GM13977 (cell line): Measurements from ENCODE around the gene TMEM89.

Experiments
- DNase-seq: peaks from one replicate; pipeline ENCODE4 v3.0.0; 2012; ENCODE audit warnings: low spot score
- CTCF ChIP-seq: IDR thresholded peaks from 2 replicates; pipeline ENCODE4 v1.5.1; 2012; ENCODE audit warnings: mild to moderate bottlenecking, control low read depth; ENCODE audit not compliant: insufficient read depth; ENCODE audit errors: extremely low read depth, missing control alignments
- in situ Hi-C: fragments of 300-500 bp; cut with MboI; formaldehyde crosslinking; loops from one replicate; pipeline ENCODE4 v1.12.0; 2022; ENCODE audit warnings: low sequenced_read_pairs, low pct_unique_long_range_greater_than_20kb, mixed read lengths, inconsistent platforms; ENCODE audit not compliant: unreplicated experiment

Gene TMEM89

GRCh38 chr3:48634661-48635221 is 13.2 kb upstream of the TMEM89 start:
- in situ Hi-C loops: no loop called here
- DNase-seq: peak; percentile 80

GRCh38 chr3:48633743-48634142 is 12.2 kb upstream of the TMEM89 start:
- in situ Hi-C loops: no loop called here
- TF ChIP-seq CTCF: no peak
- DNase-seq: no peak

More at GRCh38 chr3:48634661-48635221, 13.2 kb upstream of the TMEM89 start:
- TF ChIP-seq CTCF: no peak

- no peak for DNase-seq
- in situ Hi-C loops: no loop called here
- no peak for TF ChIP-seq CTCF
These were observed 11.7 kb upstream of the TMEM89 start for GRCh38 chr3:48633256-48633655.

- in situ Hi-C loops: no loop called here
- TF ChIP-seq CTCF: no peak
- no peak for DNase-seq
These were observed 10.2 kb upstream of the TMEM89 start for GRCh38 chr3:48631516-48632448.

GRCh38 chr3:48630833-48631232 is 9.3 kb upstream of the TMEM89 start:
- in situ Hi-C loops: no loop called here
- no peak for TF ChIP-seq CTCF
- no peak for DNase-seq

- no peak for TF ChIP-seq CTCF
- DNase-seq: no peak
- in situ Hi-C loops: no loop called here
These were observed 8.8 kb upstream of the TMEM89 start for GRCh38 chr3:48630407-48630806.
